Limb (tissue), 2 donors: ENCODE results near the gene PDE8A.
"Not testable (repeated sequence)": the region's sequence is repeated elsewhere in the genome, so short reads cannot be mapped to it uniquely, and the experiment has no call there.

ENCODE experiments used
- DNase-seq, 2 donors: peaks; one replicate each; pipeline ENCODE4 v3.0.0-alpha.2; 2016; ENCODE audit errors: extremely low spot score in 2 of 2

The PDE8A gene

DNA sequence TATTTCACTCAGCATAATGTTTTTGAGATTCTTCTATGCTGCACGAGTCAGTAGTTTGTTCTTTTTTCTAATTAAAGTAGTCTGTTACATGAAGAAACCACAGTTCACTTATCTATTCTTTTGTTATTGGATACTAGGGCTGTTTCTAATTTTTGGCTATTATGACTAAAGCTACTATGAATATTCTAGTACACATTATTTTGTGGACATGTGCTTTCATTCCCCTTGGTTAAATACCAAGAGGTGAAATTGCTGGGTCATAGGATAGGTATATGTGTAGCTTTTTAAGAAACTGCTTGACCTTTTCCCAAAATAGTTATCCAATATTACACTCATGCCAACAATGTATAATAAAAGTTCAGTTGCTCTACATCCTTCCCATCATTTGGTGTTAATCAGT is 8.9 kb downstream of the PDE8A start:
- DNase-seq = no peak

GRCh38 chr15:84991014-84991712 is 9.5 kb downstream of the PDE8A start:
- DNase-seq = no peak

DNA sequence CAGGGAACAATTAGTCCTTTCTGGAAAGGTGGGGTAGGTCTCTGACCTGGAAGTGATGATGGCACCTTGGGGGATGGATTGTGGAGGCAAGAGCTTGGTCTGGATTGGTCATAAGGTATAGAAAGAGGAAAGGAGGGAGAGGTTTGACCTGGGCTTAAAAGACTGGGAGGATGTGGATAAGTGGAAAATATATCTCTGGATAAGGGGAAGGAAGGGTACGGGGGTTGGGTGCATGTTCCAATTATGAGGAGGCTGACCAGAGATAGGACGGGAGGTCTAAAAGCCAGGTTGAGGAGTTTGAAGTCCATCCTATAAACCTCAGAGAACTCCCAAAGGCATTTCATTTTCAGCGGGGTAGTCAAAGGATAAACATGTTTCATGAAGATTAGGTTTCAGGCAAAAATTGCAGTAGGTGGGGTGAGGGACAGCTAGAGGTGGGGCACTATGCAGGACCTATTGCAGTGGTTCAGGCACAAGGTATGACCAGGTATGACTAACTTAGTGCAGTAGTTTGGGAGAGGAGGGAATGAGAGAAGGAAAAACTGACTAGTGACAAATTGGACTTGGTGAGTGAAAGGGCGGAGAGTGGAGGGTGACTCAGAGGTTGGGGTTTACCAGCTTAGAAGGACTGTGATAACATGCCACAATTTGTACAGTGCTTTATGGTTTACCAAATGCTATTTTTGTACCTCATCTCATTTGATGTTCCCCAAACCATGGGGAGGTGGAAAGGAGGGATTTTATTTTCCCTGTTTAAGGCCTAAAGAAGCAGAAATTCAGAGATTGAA is 10.7 kb downstream of the PDE8A start:
- no peak for DNase-seq

DNA sequence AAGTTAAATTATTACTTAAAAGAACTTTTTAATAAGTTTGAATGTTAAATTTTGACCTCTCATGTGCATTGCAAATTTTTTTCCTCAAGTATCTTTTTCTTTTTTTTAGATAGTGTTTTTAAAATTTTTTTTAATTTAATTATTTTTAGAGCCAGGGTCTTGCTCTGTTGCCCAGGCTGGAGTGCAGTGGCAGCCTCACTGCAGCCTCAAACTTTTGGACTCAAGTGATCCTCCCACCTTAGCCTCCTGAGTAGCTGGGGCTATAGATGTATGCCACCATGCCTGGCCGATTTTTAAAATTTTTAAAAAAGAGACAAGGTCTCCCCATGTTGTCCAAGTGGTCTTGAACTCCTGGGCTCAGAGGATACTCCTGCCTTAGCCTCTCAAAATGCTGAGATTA is 14.4 kb downstream of the PDE8A start:
- no peak for DNase-seq

DNA sequence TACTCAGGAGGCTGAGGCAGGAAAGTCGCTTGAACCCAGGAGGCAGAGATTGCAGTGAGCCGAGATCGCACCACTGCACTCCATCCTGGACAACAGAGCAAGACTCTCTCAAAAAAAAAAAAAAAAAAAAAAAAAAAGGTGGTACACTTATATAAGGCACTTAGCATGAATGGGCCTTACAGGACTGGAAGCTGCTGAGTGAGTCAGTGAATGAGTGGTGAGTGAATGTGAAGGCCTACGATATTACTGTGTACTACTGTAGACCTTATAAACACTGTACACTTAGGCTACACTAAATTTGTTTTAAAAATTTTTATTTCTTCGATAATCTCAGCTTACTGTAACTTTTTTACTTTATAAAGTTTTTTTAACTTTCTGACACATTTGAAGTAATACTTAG is 15.1 kb downstream of the PDE8A start:
- DNase-seq = not testable (repeated sequence)

DNA sequence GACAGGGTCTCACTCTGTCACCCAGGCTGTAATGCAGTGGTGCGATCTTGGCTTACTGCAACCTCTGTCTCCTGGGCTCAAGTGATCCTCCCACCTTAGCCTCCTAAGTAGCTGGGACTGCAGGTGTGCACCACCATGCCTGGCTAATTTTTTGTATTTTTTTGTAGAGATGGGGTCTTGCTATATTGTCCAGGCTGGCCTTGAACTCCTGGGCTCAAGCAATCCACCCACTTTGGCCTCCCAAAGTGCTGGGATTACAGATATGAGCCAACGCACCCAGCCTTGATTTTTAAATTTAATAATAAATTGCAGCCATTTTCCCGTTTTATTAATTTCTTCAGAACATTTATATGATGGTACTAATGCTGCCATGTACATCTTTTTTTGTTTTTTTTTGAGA is 15.6 kb downstream of the PDE8A start:
- not testable (repeated sequence) for DNase-seq

DNA sequence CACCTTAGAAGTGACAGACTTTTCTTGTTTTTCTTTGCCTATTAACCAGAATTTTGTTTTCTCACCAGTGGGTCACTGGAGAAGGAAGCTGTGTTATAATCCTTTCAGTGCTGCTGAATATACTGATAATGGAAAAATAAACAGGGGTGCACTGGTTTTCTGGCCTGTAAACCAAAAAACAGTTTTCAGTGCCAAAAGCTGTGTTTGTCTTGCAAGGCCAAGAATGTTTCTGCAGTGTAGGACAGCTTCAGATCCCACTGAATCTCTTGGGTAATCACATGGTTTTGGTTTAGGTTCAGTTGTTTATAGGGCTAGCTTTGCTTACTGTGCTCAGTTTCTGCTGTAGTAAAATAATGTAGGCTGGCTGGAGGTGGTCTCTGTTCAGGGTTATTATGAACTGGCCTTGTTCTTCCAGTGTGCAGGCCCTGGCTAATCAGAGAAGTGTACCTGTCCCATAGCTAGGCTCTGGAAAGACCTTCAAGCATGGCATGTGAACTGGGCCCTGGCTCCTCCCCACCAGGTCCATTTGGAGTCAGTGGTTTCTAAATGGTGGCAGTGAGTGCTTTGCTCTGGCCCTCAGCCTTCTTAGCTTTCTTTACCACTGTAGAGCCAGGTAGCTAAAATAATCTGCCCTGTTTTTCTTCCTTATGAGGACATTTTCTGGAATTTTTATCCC is 18.7 kb downstream of the PDE8A start:
- DNase-seq = no peak

- no peak for DNase-seq
These were observed 19.3 kb downstream of the PDE8A start for GRCh38 chr15:85000937-85001336.

DNA sequence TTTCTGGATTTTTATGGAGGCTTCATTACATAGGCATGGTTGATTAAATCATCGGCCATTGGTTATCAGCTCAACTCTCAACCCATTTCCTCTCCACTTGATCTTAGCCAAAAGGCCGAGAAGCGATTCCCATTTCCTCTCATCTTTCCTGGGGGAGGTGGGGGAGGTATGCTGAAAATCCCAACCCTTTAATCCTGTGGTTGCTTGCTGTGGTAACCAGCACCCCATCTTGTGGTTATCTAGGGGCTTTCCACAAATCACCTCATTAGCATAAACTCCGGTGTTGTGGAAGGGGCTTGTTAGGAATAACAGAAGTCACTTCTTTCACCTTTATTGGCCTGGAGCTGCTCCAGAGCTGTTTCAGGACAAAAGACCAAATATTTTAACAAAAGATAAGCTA is 20.9 kb downstream of the PDE8A start:
- DNase-seq = no peak

DNA sequence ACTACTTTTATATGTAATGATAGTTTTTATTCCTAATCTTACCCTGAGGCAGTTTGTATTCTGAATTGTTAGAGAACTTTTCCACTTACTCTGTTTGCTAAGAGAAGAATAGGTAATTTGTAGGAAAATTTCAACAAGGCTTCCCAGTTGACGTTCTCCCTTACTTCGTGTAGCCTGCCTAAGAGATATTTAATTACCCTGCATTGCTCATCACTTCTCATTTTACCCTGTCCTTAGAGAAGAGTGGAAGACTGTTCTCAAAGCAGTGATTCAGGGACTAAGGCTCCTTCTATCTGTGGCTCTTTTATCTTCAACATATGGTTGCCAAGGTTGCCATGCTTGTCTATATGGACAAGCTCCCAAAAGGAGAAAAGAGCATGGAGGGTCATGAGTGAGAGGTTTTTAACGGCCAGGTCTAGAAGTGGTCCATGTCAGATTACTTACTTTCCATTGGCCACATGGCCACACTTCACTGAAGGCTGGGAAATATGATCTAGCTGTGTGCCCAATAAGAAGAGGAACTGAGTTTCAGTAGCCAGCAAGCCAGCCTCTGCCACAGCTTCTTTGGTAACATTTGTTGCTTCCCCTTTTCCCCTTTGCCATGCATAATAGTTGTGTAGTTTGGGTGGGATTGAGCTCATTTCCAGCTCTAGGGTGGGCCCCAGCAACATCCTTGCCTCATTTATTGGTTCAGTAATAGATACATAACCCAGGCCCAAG is 22.1 kb downstream of the PDE8A start:
- DNase-seq = no peak

- no peak for DNase-seq
These were observed 22.9 kb downstream of the PDE8A start for GRCh38 chr15:85004550-85004949.

DNA sequence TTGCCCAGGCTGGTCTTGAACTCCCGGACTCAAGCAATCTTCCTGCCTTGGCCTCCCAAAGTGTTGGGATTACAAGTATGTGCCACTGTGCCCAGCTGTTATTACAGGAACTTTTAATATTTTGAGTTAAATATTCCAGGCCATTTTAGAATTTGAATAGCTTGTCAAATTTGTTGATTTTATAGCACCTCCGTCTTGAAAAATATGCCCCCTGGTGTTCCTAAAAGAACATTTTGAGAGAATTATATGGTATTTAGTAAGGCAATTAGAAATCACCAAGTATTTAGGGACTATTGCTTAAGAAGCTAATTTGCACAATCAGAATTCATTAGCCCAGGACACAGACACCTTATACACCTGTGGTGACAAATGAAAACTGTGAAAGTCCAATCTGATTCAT is 23.7 kb downstream of the PDE8A start:
- no peak for DNase-seq

GRCh38 chr15:85005746-85006145 is 24.1 kb downstream of the PDE8A start:
- DNase-seq = no peak

GRCh38 chr15:85006201-85006600 is 24.5 kb downstream of the PDE8A start:
- no peak for DNase-seq

DNA sequence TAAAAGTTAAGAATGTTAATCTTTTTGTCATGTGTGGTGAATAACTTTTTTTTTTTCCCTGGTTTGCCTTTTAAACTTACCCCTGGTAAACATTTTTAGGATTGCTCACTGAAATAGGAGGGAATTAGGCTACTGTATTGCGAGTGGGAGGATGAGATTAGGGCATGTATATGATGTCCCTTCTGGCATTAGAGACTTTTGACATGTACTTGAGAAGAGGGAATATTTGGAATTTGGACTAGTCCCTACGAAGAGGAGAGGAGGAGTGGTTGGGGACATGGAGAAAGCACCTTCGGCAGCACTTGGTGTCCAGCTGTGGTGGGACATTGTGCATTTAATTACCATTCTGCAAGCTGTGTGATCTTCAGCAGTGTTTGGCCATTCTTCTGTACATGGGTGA is 25.0 kb downstream of the PDE8A start:
- no peak for DNase-seq

- no peak for DNase-seq
These were observed 25.5 kb downstream of the PDE8A start for GRCh38 chr15:85007137-85007536.

- DNase-seq = no peak
These were observed 26.2 kb downstream of the PDE8A start for GRCh38 chr15:85007741-85008397.

DNA sequence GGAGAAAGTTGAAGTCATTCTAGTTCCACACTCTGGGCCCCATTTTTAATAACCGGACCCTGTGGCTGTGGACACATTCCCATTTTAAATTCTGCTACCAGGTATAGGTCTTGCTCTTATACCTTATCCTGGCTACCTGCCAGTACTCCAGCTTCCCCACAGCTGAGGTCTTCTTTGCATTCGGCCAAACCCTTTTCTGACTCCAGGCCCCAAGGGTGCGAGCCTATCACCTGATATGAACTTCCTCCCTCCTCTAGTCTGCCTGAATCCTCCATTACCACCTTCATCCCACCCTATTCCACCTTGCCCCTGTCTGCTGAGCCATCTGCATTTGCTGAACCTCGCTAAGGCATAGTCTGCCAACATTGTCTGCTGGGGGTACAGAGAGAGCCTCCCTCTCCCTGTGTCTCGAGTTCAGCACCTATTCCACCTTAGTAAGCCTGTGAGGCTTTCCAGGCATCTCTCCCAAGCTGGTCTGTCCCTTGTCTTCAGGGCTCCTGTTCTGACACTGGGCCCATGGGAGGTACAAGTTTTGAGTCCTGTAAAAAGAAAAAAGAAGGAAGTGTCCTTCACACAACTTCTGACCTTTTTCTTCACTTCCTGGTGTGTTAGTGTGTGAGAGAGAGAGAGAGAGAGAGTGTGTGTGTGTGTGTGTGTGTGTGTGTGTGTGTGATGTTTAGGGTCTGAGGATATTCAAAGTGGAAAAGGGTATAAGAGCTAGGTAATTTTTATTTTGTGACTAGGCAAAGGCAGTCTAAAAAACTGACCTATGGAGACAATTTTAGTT is 27.0 kb downstream of the PDE8A start:
- no peak for DNase-seq

GRCh38 chr15:85009435-85009834 is 27.8 kb downstream of the PDE8A start:
- no peak for DNase-seq

DNA sequence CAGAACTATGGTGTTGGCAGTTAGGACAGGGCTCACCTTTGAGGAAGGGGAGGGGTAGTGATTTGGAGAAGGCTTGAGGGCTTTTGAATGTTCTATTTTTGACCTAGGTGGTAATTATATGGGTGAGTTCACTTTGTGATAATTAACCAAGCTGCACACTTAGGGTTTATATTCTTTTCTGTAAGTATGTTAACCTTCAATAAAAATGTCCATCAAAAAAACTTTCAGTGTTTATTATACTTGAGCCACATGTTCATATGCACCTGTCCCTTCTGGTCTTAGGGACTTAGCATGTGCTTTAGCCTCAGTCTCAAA is 28.4 kb downstream of the PDE8A start:
- no peak for DNase-seq
